IMR-90 (cell line): ENCODE measurements around the gene OR10H2. TPM values are rescaled to one million over a fixed set of nuclear protein-coding genes. Genes with fewer than 3 reads are reported as not detected.

Experiments used
- ATAC-seq: fragments of 200-7000 bp; cut with Tn5 transposase; 2 replicates; pipeline ENCODE4 v1.9.1; 2020; ENCODE audit warnings: low read depth, mild to moderate bottlenecking, moderate library complexity
- BruUV-seq: library from RNA; stranded (reverse); fragments of 400-500 nt; replicated peaks from 2 replicates; lab custom pipeline; 2021; lab: Mats Ljungman, UMichigan
- CTCF ChIA-PET: fragments of 300-600 bp; formaldehyde crosslinking; extraction: SDS; loops from one replicate; lab custom pipeline; 2021; ENCODE audit warnings: antibody characterized with exemption; lab: Yijun Ruan, JAX
- POLR2A ChIA-PET: fragments of 300-600 bp; sonication (Branson Sonifier 250); formaldehyde crosslinking; loops from one replicate; lab custom pipeline; 2022; ENCODE audit warnings: antibody characterized with exemption; ENCODE audit not compliant: unreplicated experiment; lab: Charles Lee
- DNase-seq: peaks from one replicate; pipeline ENCODE4 v3.0.0; 2013
- H2AFZ ChIP-seq: replicated peaks from 2 replicates; pipeline ENCODE3; 2013; ENCODE audit warnings: low read length, mild to moderate bottlenecking; ENCODE audit not compliant: poor library complexity
- H2AK5ac ChIP-seq: 2 replicates; pipeline ENCODE4 v1.6.1; 2013; ENCODE audit warnings: low read depth, low read length, inconsistent platforms
- H2AK9ac ChIP-seq: replicated peaks from 2 replicates; pipeline ENCODE3; 2013; ENCODE audit warnings: mild to moderate bottlenecking, low read depth, low read length, moderate library complexity; ENCODE audit not compliant: poor library complexity
- H2BK120ac ChIP-seq: 2 replicates; pipeline ENCODE4 v1.6.1; 2013; ENCODE audit warnings: low read depth, low read length, inconsistent platforms
- H2BK15ac ChIP-seq: 3 replicates; pipeline ENCODE4 v1.6.1; 2013; ENCODE audit warnings: low read depth, low read length, inconsistent platforms
- H2BK20ac ChIP-seq: 2 replicates; pipeline ENCODE4 v1.6.1; 2013; ENCODE audit warnings: low read depth, mild to moderate bottlenecking, inconsistent platforms, low read length, moderate library complexity
- H2BK5ac ChIP-seq: 2 replicates; pipeline ENCODE4 v1.6.1; 2013; ENCODE audit warnings: mild to moderate bottlenecking, low read depth, low read length, inconsistent platforms; ENCODE audit not compliant: poor library complexity, severe bottlenecking
- H3K14ac ChIP-seq: replicated peaks from 2 replicates; pipeline ENCODE4 v1.6.1; 2013; ENCODE audit warnings: low read depth, low read length, inconsistent platforms
- H3K18ac ChIP-seq: 2 replicates; pipeline ENCODE4 v1.6.1; 2013; ENCODE audit warnings: low read depth, low read length, control low read depth
- H3K23ac ChIP-seq: 2 replicates; pipeline ENCODE4 v1.6.1; 2013; ENCODE audit warnings: low read depth, low read length, inconsistent platforms
- H3K27ac ChIP-seq: 2 replicates; pipeline ENCODE4 v1.5.1; 2013; ENCODE audit warnings: mild to moderate bottlenecking, control low read depth, low read length; ENCODE audit not compliant: insufficient read depth
- H3K27me3 ChIP-seq: 2 replicates; pipeline ENCODE4 v1.6.1; 2013; ENCODE audit warnings: low read length; ENCODE audit not compliant: control insufficient read depth, insufficient read depth
- H3K36me3 ChIP-seq: 2 replicates; pipeline ENCODE4 v1.6.1; 2013; ENCODE audit warnings: low read length, mixed read lengths; ENCODE audit not compliant: control insufficient read depth, insufficient read depth
- H3K4ac ChIP-seq: 2 replicates; pipeline ENCODE4 v1.6.1; 2013; ENCODE audit warnings: low read depth, low read length, inconsistent platforms
- H3K4me1 ChIP-seq: 2 replicates; pipeline ENCODE4 v1.6.1; 2013; ENCODE audit warnings: low read length, mixed read lengths; ENCODE audit not compliant: control insufficient read depth, insufficient read depth
- H3K4me2 ChIP-seq: 2 replicates; pipeline ENCODE4 v1.6.1; 2013; ENCODE audit warnings: low read depth, mild to moderate bottlenecking, control low read depth, low read length, moderate library complexity
- H3K4me3 ChIP-seq: 2 replicates; pipeline ENCODE4 v1.5.1; 2013; ENCODE audit warnings: low read depth, mild to moderate bottlenecking, control low read depth, low read length, moderate library complexity; ENCODE audit not compliant: insufficient read depth
- H3K56ac ChIP-seq: 2 replicates; pipeline ENCODE4 v1.6.1; 2013; ENCODE audit warnings: low read length, inconsistent platforms; ENCODE audit not compliant: insufficient read depth; ENCODE audit errors: extremely low read depth
- H3K79me1 ChIP-seq, 2 experiments: 2 replicates each; pipeline ENCODE4 v1.6.1; 2013; ENCODE audit warnings: low read length in 2 of 2, inconsistent platforms in 1 of 2, low read depth in 1 of 2
- H3K9ac ChIP-seq: 2 replicates; pipeline ENCODE4 v1.6.1; 2013; ENCODE audit warnings: low read depth, low read length, control low read depth
- H3K9me1 ChIP-seq: 2 replicates; pipeline ENCODE4 v1.6.1; 2013; ENCODE audit warnings: low read length, inconsistent platforms; ENCODE audit not compliant: insufficient read depth
- H3K9me3 ChIP-seq: 2 replicates; pipeline ENCODE4 v1.6.1; 2013; ENCODE audit warnings: low read length; ENCODE audit not compliant: control insufficient read depth, insufficient read depth
- H4K20me1 ChIP-seq: 2 replicates; pipeline ENCODE4 v1.6.1; 2013; ENCODE audit warnings: low read length, inconsistent platforms; ENCODE audit not compliant: insufficient read depth
- H4K5ac ChIP-seq: 2 replicates; pipeline ENCODE4 v1.6.1; 2013; ENCODE audit warnings: mild to moderate bottlenecking, low read depth, low read length, control low read depth
- H4K8ac ChIP-seq, 2 experiments: 2 replicates each; pipeline ENCODE4 v1.6.1; 2013; ENCODE audit warnings: low read depth in 2 of 2, low read length in 2 of 2, control low read depth in 1 of 2, inconsistent platforms in 1 of 2
- H4K91ac ChIP-seq: 2 replicates; pipeline ENCODE4 v1.6.1; 2013; ENCODE audit warnings: low read depth, low read length, inconsistent platforms; ENCODE audit not compliant: insufficient read depth
- BHLHE40 ChIP-seq: fragments of 150-350 bp; IDR thresholded peaks from 2 replicates; pipeline ENCODE4 v1.6.1; 2016; ENCODE audit warnings: mild to moderate bottlenecking, low read depth, low read length
- CEBPB ChIP-seq: IDR thresholded peaks from 2 replicates; pipeline ENCODE4 v1.6.1; 2012; ENCODE audit warnings: low read depth, low read length, improper control_type of control experiment
- CHD1 ChIP-seq: IDR thresholded peaks from 2 replicates; pipeline ENCODE4 v1.6.1; 2012; ENCODE audit warnings: low read depth, low read length, improper control_type of control experiment
- FOS ChIP-seq: fragments of 150-350 bp; IDR thresholded peaks from 2 replicates; pipeline ENCODE4 v1.6.1; 2016; ENCODE audit warnings: low read depth, low read length
- MAFK ChIP-seq: IDR thresholded peaks from 2 replicates; pipeline ENCODE4 v1.6.1; 2012; ENCODE audit warnings: low read depth, low read length, improper control_type of control experiment
- MAZ ChIP-seq: IDR thresholded peaks from 2 replicates; pipeline ENCODE4 v1.6.1; 2012; ENCODE audit warnings: low read depth, mild to moderate bottlenecking, low read length, improper control_type of control experiment, moderate library complexity, borderline replicate concordance
- MXI1 ChIP-seq: IDR thresholded peaks from 2 replicates; pipeline ENCODE4 v1.6.1; 2012; ENCODE audit warnings: low read depth, mild to moderate bottlenecking, low read length, moderate library complexity, borderline replicate concordance
- NFE2L2 ChIP-seq: fragments of 150-350 bp; IDR thresholded peaks from 2 replicates; pipeline ENCODE4 v1.6.1; 2016; ENCODE audit warnings: low read depth, mild to moderate bottlenecking, low read length
- RAD21 ChIP-seq: IDR thresholded peaks from 2 replicates; pipeline ENCODE4 v1.6.1; 2012; ENCODE audit warnings: low read length, improper control_type of control experiment
- RCOR1 ChIP-seq: IDR thresholded peaks from 2 replicates; pipeline ENCODE4 v1.6.1; 2012; ENCODE audit warnings: mild to moderate bottlenecking, low read length, improper control_type of control experiment; ENCODE audit not compliant: insufficient replicate concordance
- RFX5 ChIP-seq: IDR thresholded peaks from 2 replicates; pipeline ENCODE4 v1.8.0; 2012; ENCODE audit warnings: low read depth, mild to moderate bottlenecking, low read length, moderate library complexity
- SMC3 ChIP-seq: fragments of 150-350 bp; IDR thresholded peaks from 2 replicates; pipeline ENCODE4 v1.6.1; 2016; ENCODE audit warnings: low read depth, mild to moderate bottlenecking, antibody characterized with exemption, low read length, moderate library complexity
- WGBS, 2 experiments: methylation state at CpG; one replicate each; pipeline versions ENCODE4 v1.1.5 to v1.1.7; 2013; ENCODE audit warnings: missing lambda C conversion rate in 2 of 2; ENCODE audit not compliant: insufficient read length in 1 of 2; ENCODE audit errors: extremely low coverage in 2 of 2; 5-methylcytosine and 5-hydroxymethylcytosine counted together
- dilution Hi-C: fragments of 300-500 bp; cut with HindIII; formaldehyde crosslinking; loops from one replicate; pipeline ENCODE4 v1.14.3; 2018; ENCODE audit warnings: low sequenced_read_pairs; ENCODE audit not compliant: unreplicated experiment
- in situ Hi-C: fragments of 300-500 bp; cut with MboI; formaldehyde crosslinking; loops from 3 replicates; pipeline ENCODE4 v1.14.3; 2019; ENCODE audit warnings: low sequenced_read_pairs, inconsistent platforms, mixed read lengths
- intact Hi-C: fragments of 100-400 bp; cut with micrococcal nuclease; formaldehyde crosslinking; loops from 2 replicates; pipeline ENCODE4 v1.10.0; 2022
- polyA plus RNA-seq, 3 experiments: library from polyadenylated mRNA; depleted of rRNA; stranded (reverse); fragments of >200 nt; gene quantifications; 2 replicates each; pipeline ENCODE4 v1.2.3, GENCODE V29; 2012; ENCODE audit warnings: low replicate concordance in 1 of 3
- total RNA-seq: library from RNA; depleted of rRNA; stranded (reverse); fragments of >200 nt; gene quantifications from 2 replicates; pipeline ENCODE4 v1.2.3, GENCODE V29; 2012
- TF ChIP-seq, protein P1 (sequence below): conservative IDR thresholded peaks from 2 replicates; pipeline ENCODE4 v1.5.1; 2012; ENCODE audit warnings: mild to moderate bottlenecking, low read depth, low read length, improper control_type of control experiment
- TF ChIP-seq, protein P2 (sequence below): fragments of 150-350 bp; IDR thresholded peaks from 2 replicates; pipeline ENCODE4 v1.6.1; 2017; ENCODE audit warnings: mild to moderate bottlenecking, antibody characterized with exemption, low read length, low read depth
- TF ChIP-seq, protein P3 (sequence below): fragments of 150-350 bp; IDR thresholded peaks from 2 replicates; pipeline ENCODE4 v1.6.1; 2016; ENCODE audit warnings: low read depth, mild to moderate bottlenecking, low read length, moderate library complexity, borderline replicate concordance

Gene OR10H2
- total and polyA plus RNA-seq, 2 of the 4 experiments (the other 2 are of a cell fraction): not detected

DNA sequence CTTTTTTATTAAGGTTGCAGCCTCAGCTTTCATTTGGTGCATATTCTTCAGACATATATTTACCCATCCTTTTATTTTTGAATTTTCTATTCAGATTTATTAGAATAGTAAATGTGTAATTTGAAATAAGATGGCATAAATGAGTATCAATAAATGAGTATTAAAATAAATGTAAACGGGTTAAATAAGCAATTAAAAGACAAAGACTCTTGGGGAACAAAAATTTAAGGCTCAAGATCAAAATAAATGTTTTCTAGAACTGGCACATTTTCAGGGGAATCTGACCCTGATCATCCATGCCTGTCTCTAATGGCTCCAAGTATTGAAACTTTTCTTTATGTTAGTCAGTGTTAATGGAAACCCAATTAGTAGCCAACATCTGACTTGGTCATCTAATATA, 13.0 kb downstream of the OR10H2 start:
- no peak overlapping the region for H3K9ac ChIP-seq
- no peak overlapping the region for H3K18ac ChIP-seq
- dilution Hi-C loops: no loop called here
- no peak overlapping the region for H2BK20ac ChIP-seq
- intact Hi-C loops: no loop called here
- no peaks in the 10 kb centered on the region for H4K20me1 ChIP-seq
- H3K27me3 ChIP-seq: no peaks in the 10 kb centered on the region
- TF ChIP-seq, protein P1, sequence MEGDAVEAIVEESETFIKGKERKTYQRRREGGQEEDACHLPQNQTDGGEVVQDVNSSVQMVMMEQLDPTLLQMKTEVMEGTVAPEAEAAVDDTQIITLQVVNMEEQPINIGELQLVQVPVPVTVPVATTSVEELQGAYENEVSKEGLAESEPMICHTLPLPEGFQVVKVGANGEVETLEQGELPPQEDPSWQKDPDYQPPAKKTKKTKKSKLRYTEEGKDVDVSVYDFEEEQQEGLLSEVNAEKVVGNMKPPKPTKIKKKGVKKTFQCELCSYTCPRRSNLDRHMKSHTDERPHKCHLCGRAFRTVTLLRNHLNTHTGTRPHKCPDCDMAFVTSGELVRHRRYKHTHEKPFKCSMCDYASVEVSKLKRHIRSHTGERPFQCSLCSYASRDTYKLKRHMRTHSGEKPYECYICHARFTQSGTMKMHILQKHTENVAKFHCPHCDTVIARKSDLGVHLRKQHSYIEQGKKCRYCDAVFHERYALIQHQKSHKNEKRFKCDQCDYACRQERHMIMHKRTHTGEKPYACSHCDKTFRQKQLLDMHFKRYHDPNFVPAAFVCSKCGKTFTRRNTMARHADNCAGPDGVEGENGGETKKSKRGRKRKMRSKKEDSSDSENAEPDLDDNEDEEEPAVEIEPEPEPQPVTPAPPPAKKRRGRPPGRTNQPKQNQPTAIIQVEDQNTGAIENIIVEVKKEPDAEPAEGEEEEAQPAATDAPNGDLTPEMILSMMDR: no peak
- TF ChIP-seq RFX5: no peak
- TF ChIP-seq FOS: no peak
- TF ChIP-seq CEBPB: no peak
- TF ChIP-seq SMC3: no peak
- no peak for TF ChIP-seq NFE2L2
- TF ChIP-seq RCOR1: no peak
- TF ChIP-seq CHD1: no peak
- TF ChIP-seq BHLHE40: no peak
- TF ChIP-seq, protein P2, sequence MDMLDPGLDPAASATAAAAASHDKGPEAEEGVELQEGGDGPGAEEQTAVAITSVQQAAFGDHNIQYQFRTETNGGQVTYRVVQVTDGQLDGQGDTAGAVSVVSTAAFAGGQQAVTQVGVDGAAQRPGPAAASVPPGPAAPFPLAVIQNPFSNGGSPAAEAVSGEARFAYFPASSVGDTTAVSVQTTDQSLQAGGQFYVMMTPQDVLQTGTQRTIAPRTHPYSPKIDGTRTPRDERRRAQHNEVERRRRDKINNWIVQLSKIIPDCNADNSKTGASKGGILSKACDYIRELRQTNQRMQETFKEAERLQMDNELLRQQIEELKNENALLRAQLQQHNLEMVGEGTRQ: no peak
- TF ChIP-seq, protein P3, sequence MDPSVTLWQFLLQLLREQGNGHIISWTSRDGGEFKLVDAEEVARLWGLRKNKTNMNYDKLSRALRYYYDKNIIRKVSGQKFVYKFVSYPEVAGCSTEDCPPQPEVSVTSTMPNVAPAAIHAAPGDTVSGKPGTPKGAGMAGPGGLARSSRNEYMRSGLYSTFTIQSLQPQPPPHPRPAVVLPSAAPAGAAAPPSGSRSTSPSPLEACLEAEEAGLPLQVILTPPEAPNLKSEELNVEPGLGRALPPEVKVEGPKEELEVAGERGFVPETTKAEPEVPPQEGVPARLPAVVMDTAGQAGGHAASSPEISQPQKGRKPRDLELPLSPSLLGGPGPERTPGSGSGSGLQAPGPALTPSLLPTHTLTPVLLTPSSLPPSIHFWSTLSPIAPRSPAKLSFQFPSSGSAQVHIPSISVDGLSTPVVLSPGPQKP: no peak
- TF ChIP-seq MAZ: no peak
- TF ChIP-seq RAD21: no peak
- TF ChIP-seq MAFK: no peak
- TF ChIP-seq MXI1: no peak
- H3K36me3 ChIP-seq: no peaks in the 10 kb centered on the region
- no peak overlapping the region for H3K4me3 ChIP-seq
- no peak overlapping the region for H3K56ac ChIP-seq
- no peak overlapping the region for H4K8ac ChIP-seq
- CTCF ChIA-PET: no interaction called here
- no CpG with 5 or more reads among the region's 1 CpG for WGBS, 2 experiments
- H3K4me1 ChIP-seq: no peaks in the 10 kb centered on the region
- H4K91ac ChIP-seq: no peak overlapping the region
- H2BK5ac ChIP-seq: no peak overlapping the region
- peaks cover 10% of the 10 kb centered on the region for H3K9me3 ChIP-seq
- H2AFZ ChIP-seq: no peak overlapping the region
- H3K79me1 ChIP-seq: no peaks in the 10 kb centered on the region
- no peaks in the 10 kb centered on the region for H3K9me1 ChIP-seq
- in situ Hi-C loops: no loop called here
- H3K14ac ChIP-seq: no peak overlapping the region
- H4K5ac ChIP-seq: no peak overlapping the region
- H2AK9ac ChIP-seq: no peak overlapping the region
- BruUV-seq: no TSS peak
- no peak for ATAC-seq
- POLR2A ChIA-PET: no interaction called here
- H3K27ac ChIP-seq: no peak overlapping the region
- H3K4me2 ChIP-seq: no peak overlapping the region
- H3K23ac ChIP-seq: no peak overlapping the region
- H2AK5ac ChIP-seq: no peak overlapping the region
- H2BK15ac ChIP-seq: no peak overlapping the region
- DNase-seq: no peak
- no peak overlapping the region for H2BK120ac ChIP-seq
- no peak overlapping the region for H3K4ac ChIP-seq
